NCI-H2081 (cell line): ENCODE results near the gene SLC4A9.

Source experiments
- DNase-seq, 2 experiments: peaks; one replicate each; lab custom pipeline; 2025; lab: John Stamatoyannopoulos, UW

SLC4A9 gene

GRCh38 chr5:140360101-140360500, at the start of gene SLC4A9:
Gene SLC4A9, plus strand, starts transcription at chr5:140360194. Its CDS starts 43 bp downstream, at chr5:140360237.
- DNase-seq, result no peak

DNA sequence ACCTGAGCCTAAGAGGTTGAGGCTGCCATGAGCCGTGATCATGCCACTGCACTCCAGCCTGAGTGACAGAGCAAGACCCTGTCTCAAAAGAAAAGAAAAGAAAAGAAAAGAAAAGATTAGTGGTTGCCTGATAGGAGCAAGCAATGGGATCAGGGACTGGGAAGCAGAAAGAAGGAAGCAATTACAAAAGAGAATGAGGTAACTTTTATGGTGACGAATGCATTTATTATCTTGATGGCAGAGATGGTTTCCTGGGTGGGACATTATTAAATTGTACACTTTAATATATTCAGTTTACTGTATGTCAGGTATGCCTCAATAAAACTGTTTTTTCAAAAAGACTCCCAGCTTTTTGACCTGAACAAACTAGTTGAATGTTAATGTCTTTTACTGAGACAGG, 49.6 kb upstream of the SLC4A9 start:
- DNase-seq, result no peak

GRCh38 chr5:140311011-140311467, 49.0 kb upstream of the SLC4A9 start:
- no peak for DNase-seq

GRCh38 chr5:140312067-140312790, 47.8 kb upstream of the SLC4A9 start:
- DNase-seq, result no peak

- no peak for DNase-seq
Measured at GRCh38 chr5:140312791-140313189, 47.2 kb upstream of the SLC4A9 start.

DNA sequence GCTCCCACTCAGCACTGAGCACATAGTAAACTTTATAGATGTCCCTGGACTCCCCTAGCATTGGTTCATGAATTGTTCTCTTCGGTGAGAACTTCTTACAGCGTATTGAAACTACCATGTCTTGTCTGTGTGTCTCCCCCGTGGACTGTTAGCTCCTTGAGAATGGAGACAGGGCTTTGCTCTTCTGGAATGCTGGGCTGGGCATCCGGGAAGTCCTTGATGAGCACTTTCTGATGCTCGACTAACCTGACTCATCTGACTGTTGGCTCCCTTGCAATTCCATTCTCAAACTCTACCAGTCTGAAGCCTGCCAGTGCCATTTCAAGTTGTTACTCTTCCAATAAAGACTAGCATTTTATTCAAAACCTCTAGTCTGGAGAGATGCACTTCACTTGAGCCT, 42.1 kb upstream of the SLC4A9 start:
- DNase-seq, result no peak

DNA sequence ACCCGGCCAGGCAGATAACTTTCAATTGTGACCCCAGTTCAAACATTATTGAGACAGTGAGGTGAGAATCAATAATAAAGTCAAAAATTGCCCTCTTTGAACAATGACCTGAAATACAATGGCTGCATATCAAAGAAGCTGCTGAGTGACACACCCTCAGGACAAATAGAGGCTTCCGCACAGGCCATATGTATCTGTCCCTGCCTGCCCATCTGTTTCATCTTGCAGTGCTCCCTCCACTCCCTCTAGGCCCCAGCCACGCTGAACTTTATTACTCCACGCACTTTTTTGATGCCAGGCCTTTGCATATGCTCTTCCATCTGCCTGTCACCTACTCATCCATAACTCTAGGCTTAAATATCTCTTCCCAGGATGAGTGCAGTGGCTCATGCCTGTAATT, 41.2 kb upstream of the SLC4A9 start:
- DNase-seq, result no peak

DNA sequence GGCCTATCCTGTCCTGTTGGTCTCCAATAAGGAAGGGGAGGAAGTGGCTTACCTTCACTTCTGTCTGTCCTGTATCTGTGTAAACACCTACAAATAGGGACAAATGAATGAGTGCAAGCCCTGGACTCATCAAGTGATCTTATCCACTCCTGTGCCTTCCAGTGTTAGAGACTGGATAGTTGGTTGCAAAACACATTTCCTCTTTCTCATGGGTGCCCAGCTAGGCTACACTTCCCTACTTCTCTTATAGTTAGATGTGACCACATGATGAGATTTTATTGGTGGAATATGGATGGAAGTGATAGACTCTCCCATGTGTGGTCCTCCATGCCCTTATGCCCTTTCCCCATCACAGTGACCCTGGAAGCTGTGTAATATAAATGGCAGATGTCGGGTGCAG, 40.2 kb upstream of the SLC4A9 start:
- no peak for DNase-seq

- no peak for DNase-seq
Measured at GRCh38 chr5:140321796-140322195, 38.2 kb upstream of the SLC4A9 start.

- peak in 1 of 2 experiments; percentile 28 for DNase-seq
Measured at GRCh38 chr5:140322751-140323731, 37.0 kb upstream of the SLC4A9 start.

DNA sequence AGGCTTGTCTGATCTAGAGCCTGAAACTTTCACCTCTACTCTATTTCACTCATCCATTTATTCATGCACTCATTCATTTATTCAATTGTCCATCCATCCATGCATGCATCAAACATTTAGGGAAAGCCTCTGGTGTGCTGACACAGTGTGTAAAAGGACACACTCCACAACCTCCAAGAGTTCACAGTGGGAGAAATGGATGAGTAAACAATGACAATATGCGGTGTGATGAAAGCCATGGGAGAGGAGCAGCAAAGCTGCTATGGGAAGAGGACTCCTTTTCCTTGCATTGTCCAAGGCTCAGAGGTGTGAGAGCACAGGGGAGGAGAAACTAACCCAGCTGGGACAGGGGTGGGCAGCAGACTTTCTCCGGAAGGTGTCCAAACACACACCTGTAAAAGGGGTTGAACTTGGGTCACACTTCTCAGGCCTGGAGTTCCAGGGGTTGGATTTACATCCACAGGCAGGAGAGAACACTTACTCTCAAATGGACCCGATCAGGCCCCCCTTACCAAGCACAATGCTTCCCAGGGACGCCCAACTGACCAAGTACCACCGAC, 35.9 kb upstream of the SLC4A9 start:
- DNase-seq, result peak in 1 of 2 experiments; percentile 28

DNA sequence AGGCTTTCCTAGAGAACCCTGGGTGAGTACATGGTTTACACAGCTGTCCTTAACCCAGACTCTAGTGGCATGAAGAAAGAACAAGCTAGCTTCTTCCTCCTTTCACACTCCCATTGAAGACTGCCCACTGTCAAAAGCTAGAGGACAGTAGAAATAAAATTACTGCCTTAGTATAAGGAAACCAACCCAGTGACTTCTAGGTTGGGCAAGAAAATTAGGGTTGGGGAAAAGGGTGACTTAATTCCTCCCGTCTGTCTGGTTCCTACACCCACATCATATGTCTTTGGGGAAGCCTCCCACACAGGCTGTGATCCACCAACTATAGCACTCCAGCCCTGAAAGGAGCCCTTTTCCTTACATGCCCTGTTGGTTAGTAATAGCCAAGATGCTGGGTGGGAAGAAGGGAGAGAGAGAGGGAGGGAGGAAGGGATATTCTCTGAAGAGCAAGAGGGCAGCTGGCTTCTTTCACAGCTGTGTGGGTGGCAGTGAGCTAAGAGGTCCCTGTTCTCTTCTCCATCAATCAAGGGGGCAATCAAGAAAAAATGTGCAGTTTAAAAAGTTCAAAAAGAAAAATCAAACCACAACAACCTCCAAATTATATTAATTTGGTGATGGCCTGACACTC, 35.3 kb upstream of the SLC4A9 start:
- no peak for DNase-seq

- DNase-seq, result no peak
Measured at GRCh38 chr5:140325486-140325885, 34.5 kb upstream of the SLC4A9 start.

DNA sequence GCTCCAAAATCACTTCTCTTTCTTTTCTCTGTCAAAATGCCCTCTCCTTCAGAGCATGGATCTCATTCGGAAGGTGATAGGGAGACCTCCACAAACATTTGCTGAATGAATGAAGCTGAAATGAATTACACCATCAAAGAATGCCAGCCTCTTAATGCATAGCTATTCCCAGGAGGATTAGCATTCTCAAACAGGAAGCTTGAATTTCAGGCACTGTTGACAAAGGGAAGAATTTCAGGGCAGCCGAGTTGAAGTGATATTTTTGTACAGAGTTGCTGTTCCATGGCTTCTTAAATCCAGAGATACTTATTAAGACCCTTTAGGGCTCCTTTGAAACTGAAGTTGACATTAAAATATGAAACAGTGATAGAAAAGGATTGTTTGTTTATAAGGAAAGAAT, 32.4 kb upstream of the SLC4A9 start:
- peak in 1 of 2 experiments; percentile 2 for DNase-seq

- no peak for DNase-seq
Measured at GRCh38 chr5:140328036-140328764, 31.8 kb upstream of the SLC4A9 start.

DNA sequence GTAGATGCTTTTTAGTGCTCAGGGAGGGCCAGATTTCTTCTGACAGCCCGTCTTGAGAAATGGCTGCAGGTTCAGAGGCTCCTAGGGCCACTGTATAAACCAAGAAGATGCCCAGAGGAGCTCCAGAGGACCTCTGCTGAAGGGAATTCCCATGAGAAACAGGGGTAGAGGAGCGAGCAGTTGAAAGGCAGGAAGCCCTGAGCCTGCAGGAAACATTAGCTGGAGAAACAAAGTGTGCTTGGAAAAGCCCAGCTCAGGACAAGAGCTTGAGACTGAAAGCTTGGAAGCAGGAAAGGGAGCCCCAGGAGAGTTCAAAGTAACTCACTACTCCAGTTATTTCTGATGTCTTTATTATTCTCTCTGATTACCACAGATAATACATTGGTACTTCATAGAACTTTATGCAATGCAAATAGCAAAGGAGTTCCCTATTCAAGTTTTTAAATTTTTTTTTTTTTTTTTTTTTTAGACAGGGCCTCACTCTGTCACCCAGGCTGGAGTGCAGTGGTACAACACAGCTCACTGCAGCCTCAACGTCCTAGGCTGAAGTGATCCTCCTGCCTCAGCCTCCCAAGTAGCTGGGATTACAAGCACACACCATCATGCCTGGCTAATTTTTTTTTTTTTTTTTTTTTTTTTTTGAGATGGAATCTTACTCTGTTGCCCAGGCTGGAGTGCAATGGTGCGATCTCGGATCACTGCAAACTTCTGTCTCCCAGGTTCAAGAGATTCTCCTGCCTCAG, 30.1 kb upstream of the SLC4A9 start:
- DNase-seq, result no peak

DNA sequence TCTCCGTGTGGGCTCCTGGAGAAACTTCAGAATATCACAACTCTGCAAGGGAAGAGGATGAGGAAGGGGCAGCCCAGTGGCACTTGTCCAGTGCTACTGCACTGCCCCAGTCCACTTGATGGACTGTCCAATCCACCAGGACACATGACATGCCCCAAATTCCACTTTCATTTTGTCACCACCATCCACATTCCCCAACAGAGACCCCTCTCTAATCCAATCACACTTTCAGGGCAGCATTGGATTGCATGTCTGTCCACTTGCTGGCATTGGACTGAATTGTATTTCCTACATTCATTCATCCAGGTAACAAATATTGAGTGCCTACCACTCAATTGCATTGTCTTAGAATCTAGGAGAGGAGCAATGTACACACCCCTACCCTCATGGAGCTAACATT, 28.4 kb upstream of the SLC4A9 start:
- no peak for DNase-seq

DNA sequence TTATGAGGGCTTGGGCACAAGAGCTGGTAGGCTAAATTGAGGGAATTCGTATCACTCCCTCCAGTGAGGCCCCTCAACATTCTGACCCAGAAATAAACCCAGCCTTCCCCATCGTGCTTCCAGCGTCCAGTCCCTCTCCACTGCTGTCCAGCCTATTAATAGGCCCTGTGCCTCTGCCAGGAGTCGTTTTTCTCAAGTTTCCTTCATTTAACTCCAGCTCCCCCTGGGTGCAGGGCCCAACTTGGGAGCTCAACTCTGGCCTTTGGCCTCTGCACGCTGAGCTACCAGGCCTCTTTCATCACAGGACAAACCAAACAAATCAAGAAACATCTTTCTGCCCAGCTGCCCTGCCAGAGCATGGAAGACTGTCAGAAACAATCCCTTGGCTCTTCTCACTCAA, 23.6 kb upstream of the SLC4A9 start:
- no peak for DNase-seq

- no peak for DNase-seq
Measured at GRCh38 chr5:140337880-140338279, 22.1 kb upstream of the SLC4A9 start.

DNA sequence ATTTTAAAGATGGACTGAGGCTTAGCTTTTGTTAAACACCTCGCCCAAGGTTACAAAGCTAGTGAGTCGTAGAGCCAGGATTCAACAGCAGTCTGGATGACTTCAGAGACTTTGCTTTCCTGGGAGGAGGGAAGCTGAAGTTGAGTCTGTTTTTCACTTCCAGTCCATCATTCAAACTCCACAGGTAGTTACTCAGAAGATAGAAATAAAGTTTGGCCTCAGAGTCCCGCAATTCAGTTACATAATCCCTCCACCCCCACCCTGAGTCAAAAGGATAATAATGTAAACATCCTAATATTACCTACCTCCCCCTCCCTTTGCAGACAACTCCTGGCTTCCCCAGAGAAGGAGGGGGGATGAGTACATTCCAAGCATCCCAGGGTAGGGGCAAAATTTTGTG, 21.7 kb upstream of the SLC4A9 start:
- no peak for DNase-seq

- no peak for DNase-seq
Measured at GRCh38 chr5:140338908-140339307, 21.1 kb upstream of the SLC4A9 start.
